GM18498 (cell line): ENCODE results near the gene BCCIP.
A peak's percentile ranks its signal among the peaks of the same experiment; 100 is the strongest.

Experiments
- ATAC-seq: cut with Tn5 transposase; IDR thresholded peaks from one replicate; pipeline ENCODE4 v1.9.1; 2021; ENCODE audit warnings: mild to moderate bottlenecking, moderate library complexity; ENCODE audit not compliant: unreplicated experiment

Gene BCCIP

GRCh38 chr10:125797424-125797823, 25.9 kb upstream of the BCCIP start:
- no peak for ATAC-seq

GRCh38 chr10:125797994-125798662, 25.2 kb upstream of the BCCIP start:
- no peak for ATAC-seq

GRCh38 chr10:125799451-125800182, 23.7 kb upstream of the BCCIP start:
- no peak for ATAC-seq

- no peak for ATAC-seq
Observed at GRCh38 chr10:125801574-125801973, 21.8 kb upstream of the BCCIP start.

GRCh38 chr10:125802131-125802530, 21.2 kb upstream of the BCCIP start:
- ATAC-seq: no peak

GRCh38 chr10:125802739-125803138, 20.6 kb upstream of the BCCIP start:
- no peak for ATAC-seq

GRCh38 chr10:125808047-125808446, 15.3 kb upstream of the BCCIP start:
- ATAC-seq: no peak

GRCh38 chr10:125811251-125811650, 12.1 kb upstream of the BCCIP start:
- ATAC-seq: no peak

- ATAC-seq: no peak
Observed at GRCh38 chr10:125812128-125812750, 11.1 kb upstream of the BCCIP start.

- ATAC-seq: no peak
Observed at GRCh38 chr10:125815764-125816163, 7.6 kb upstream of the BCCIP start.

GRCh38 chr10:125816548-125816947, 6.8 kb upstream of the BCCIP start:
- ATAC-seq: no peak

- no peak for ATAC-seq
Observed at GRCh38 chr10:125817337-125817946, 5.9 kb upstream of the BCCIP start.

GRCh38 chr10:125820701-125821100, 2.6 kb upstream of the BCCIP start:
- ATAC-seq: peak; percentile 69

- ATAC-seq: no peak
Observed at GRCh38 chr10:125823663-125824251, 411 bp downstream of the BCCIP start.

- ATAC-seq: no peak
Observed at GRCh38 chr10:125824736-125825135, 1.4 kb downstream of the BCCIP start.

- ATAC-seq: no peak
Observed at GRCh38 chr10:125827133-125827532, 3.8 kb downstream of the BCCIP start.

- no peak for ATAC-seq
Observed at GRCh38 chr10:125828311-125828710, 5.0 kb downstream of the BCCIP start.

- no peak for ATAC-seq
Observed at GRCh38 chr10:125836746-125837145, 13.4 kb downstream of the BCCIP start.

- no peak for ATAC-seq
Observed at GRCh38 chr10:125838802-125839575, 15.6 kb downstream of the BCCIP start.

- ATAC-seq: no peak
Observed at GRCh38 chr10:125840406-125840805, 17.1 kb downstream of the BCCIP start.

GRCh38 chr10:125840955-125841354, 17.6 kb downstream of the BCCIP start:
- no peak for ATAC-seq
